Measurements from ENCODE around the gene VAV2.

The VAV2 gene

DNA sequence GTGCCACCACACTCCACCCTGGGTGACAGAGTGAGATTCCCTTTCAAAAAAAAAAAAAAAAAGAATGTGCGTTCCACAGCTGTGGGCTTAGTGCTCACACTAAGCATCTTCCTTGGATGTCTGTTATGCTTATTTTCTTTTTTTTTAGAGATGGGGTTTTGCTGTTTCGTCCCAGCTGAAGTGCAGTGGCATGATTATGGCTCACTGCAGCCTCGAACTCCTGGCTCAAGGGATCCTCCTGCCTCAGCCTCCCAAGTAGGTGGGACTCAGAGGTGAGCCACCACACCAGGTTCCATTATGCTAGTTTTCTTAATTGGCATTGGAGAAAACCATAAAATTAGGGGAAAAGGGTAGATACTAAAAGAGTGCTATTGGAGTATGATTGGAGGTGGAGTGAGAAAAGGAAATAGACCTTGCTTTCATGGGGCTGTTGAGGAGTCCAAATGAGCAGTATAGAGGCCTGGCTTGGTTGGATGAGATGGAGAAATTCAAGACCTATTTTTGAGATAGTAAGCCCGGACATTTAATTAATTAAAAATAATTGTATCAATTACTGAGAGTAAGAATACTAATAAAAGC is 32.2 kb upstream of the VAV2 start:
- TF ChIP-seq EP300 (IDR thresholded peaks at IDR 0.05; ENCODE audit: borderline replicate concordance) = no peak
- TF ChIP-seq TAF1 (IDR thresholded peaks at IDR 0.05; ENCODE audit: low read depth) = no peak
- TF ChIP-seq ZBTB7A (IDR thresholded peaks at IDR 0.05; ENCODE audit: low read depth) = no peak
- no peak for TF ChIP-seq YY1 (IDR thresholded peaks at IDR 0.05; ENCODE audit: low read depth)
- no peak for TF ChIP-seq FOXM1 (IDR thresholded peaks at IDR 0.05; ENCODE audit: borderline replicate concordance, low read depth)
- TF ChIP-seq, protein P1, sequence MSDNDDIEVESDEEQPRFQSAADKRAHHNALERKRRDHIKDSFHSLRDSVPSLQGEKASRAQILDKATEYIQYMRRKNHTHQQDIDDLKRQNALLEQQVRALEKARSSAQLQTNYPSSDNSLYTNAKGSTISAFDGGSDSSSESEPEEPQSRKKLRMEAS (IDR thresholded peaks at IDR 0.05) = no peak
- TF ChIP-seq NFIC (IDR thresholded peaks at IDR 0.05) = no peak
- no peak for TF ChIP-seq CEBPB (IDR thresholded peaks at IDR 0.05)
- no peak for TF ChIP-seq TEAD4 (IDR thresholded peaks at IDR 0.05)
- TF ChIP-seq TCF12 (IDR thresholded peaks at IDR 0.05; ENCODE audit: low read depth) = no peak
- TF ChIP-seq USF1 (IDR thresholded peaks at IDR 0.05) = no peak
- TF ChIP-seq REST (IDR thresholded peaks at IDR 0.05; ENCODE audit: low read depth) = no peak
- TF ChIP-seq EGR1 (IDR thresholded peaks at IDR 0.05) = no peak

DNA sequence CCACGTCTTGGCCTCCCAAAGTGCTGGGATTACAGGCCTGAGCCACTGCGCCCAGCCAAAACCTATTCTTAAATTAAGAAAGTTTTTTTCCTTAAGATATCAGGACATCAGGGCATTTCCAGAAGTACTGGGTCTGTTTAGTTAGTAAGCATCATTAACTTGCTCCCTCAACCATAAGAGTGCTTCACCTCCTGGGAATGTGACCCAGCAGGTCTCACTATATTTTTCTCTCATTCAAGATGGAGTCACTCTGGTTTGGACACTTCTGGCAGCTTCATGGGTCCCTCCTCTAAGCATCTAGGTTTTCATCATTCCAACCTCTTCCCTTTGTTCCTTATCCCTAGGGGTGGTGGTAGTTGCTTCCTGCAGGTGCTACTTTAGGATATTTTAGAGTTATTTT is 22.8 kb upstream of the VAV2 start:
- TF ChIP-seq USF1 (IDR thresholded peaks at IDR 0.05) (no peak), YY1 (IDR thresholded peaks at IDR 0.05; ENCODE audit: low read depth) (0 out of 2 replicates have a peak, but pooled peaks have one; percentile 34), TEAD4 (IDR thresholded peaks at IDR 0.05) (peak; percentile 25; the same call in 1 of the 2 replicates)

DNA sequence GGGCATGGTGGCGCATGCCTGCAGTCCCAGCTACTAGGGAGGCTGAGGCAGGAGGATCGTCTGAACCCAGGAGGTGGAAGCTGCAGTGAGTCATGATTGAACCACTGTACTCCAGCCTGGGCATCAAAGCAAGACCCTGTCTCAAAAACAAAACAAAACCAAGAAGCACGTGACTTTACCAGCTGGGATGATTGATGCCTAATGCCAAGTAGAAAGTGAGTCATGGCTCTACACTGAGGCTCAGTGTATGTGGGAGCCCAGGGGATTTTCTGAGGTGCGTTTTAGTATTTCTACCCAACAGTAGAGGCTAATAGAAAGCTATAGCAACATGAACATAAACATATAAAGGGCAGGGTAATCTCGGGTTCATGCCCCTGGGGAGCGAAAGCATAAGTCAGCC is 19.3 kb upstream of the VAV2 start:
- TF ChIP-seq USF1 (IDR thresholded peaks at IDR 0.05) (no peak), TEAD4 (IDR thresholded peaks at IDR 0.05) (no peak), TCF12 (IDR thresholded peaks at IDR 0.05; ENCODE audit: low read depth) (no peak), YY1 (IDR thresholded peaks at IDR 0.05; ENCODE audit: low read depth) (no peak), REST (IDR thresholded peaks at IDR 0.05; ENCODE audit: low read depth) (no peak), FOXM1 (IDR thresholded peaks at IDR 0.05; ENCODE audit: borderline replicate concordance, low read depth) (no peak), EP300 (IDR thresholded peaks at IDR 0.05; ENCODE audit: borderline replicate concordance) (no peak), NFIC (IDR thresholded peaks at IDR 0.05) (no peak), EGR1 (IDR thresholded peaks at IDR 0.05) (no peak), CREB1 (IDR thresholded peaks at IDR 0.05; ENCODE audit: low read depth) (no peak)
- TF ChIP-seq, protein P1 (IDR thresholded peaks at IDR 0.05) = no peak

DNA sequence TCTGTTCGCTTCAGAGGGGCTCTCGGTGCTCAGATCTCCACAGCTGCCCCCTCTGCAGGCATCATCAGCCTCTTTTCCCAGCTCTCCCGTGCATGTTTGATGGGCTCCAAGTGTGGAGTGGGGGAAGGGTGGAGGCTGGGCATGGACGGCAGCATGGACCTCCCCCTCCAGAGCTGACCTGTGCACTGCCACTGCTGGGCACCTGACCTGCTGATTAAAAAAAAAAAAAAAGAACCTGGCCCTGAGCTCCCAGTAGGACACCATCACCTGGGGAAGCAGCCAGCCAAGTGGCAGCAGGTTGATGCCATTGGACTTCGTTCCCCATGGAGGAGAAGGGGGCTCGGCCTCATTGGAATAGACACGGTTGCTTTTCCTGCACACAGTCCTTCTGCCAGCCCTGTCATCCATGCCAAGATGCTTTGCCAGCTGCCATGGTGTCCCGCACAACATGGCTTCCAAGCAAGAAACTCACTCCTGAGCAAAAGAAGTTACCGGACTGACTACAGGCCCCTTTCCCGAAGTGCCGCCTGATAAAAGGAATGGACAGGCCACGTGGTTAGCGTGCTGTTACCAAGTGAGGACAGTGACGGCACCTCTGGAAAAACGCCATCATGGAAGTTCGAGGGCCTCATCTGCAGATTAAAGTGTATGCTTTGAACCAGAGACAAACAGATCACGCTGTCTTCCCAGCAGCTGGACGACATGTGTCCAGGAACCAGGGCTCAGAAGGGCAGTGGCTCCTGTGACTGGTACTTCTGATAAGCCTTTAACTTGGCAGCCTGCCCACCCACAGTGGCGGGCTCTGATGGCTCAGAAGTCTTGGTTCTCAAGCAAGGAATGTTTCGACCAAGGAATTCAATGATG is 18.4 kb upstream of the VAV2 start:
- TF ChIP-seq EGR1 (IDR thresholded peaks at IDR 0.05) (no peak), TCF12 (IDR thresholded peaks at IDR 0.05; ENCODE audit: low read depth) (no peak), TAF1 (IDR thresholded peaks at IDR 0.05; ENCODE audit: low read depth) (no peak), RAD21 (IDR thresholded peaks at IDR 0.05; ENCODE audit: low read depth) (no peak), YY1 (IDR thresholded peaks at IDR 0.05; ENCODE audit: low read depth) (no peak)

DNA sequence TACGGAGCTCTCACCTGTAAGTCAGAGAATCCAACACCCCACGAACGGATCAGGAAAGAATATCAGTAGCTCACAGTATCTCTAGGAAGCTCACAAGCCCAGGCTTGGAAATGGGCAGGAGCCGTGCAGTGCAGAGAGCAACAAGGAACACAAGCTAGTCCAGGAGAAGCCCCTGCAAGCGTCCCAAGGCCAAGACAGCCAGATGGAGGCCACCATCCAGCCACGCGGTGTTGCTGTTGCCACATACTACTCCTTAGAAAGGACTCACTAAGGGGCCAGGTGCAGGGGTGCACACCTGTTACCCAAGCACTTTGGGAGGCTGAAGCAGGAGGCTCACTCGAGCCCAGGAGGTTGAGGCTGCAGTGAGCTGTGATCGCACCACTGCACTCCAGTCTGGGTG is 15.4 kb upstream of the VAV2 start:
- TF ChIP-seq ZBTB7A (IDR thresholded peaks at IDR 0.05; ENCODE audit: low read depth) (no peak), NFIC (IDR thresholded peaks at IDR 0.05) (no peak), CREB1 (IDR thresholded peaks at IDR 0.05; ENCODE audit: low read depth) (no peak), RAD21 (IDR thresholded peaks at IDR 0.05; ENCODE audit: low read depth) (no peak), EP300 (IDR thresholded peaks at IDR 0.05; ENCODE audit: borderline replicate concordance) (no peak), REST (IDR thresholded peaks at IDR 0.05; ENCODE audit: low read depth) (no peak), TAF1 (IDR thresholded peaks at IDR 0.05; ENCODE audit: low read depth) (no peak)
